HepG2 (cell line): ENCODE measurements around the gene NFX1. TPM values are rescaled to one million over a fixed set of nuclear protein-coding genes. Genes with fewer than 3 reads are reported as not detected.

ENCODE experiments used
- ARID2 ChIP-seq: sonication (generic); formaldehyde crosslinking; IDR thresholded peaks from 2 replicates; pipeline ENCODE4 v1.8.1; 2022; ENCODE audit warnings: mild to moderate bottlenecking, missing genetic modification reagents, borderline replicate concordance
- ATF6 ChIP-seq: sonication (generic); formaldehyde crosslinking; conservative IDR thresholded peaks from 2 replicates; pipeline ENCODE4 v1.4.0; 2020; ENCODE audit warnings: missing genetic modification reagents
- CREBL2 ChIP-seq: sonication (generic); formaldehyde crosslinking; IDR thresholded peaks from 2 replicates; pipeline ENCODE4 v1.8.1; 2023; ENCODE audit warnings: missing genetic modification reagents, mild to moderate bottlenecking, borderline replicate concordance
- GLI4 ChIP-seq: sonication (generic); formaldehyde crosslinking; IDR thresholded peaks from 2 replicates; pipeline ENCODE4 v1.5.1; 2020; ENCODE audit warnings: missing genetic modification reagents, mild to moderate bottlenecking, moderate library complexity, borderline replicate concordance
- HMG20B ChIP-seq: conservative IDR thresholded peaks from 2 replicates; pipeline ENCODE4 v1.6.1; 2016; ENCODE audit warnings: missing genetic modification reagents, missing compliant biosample characterization
- KLF13 ChIP-seq: sonication (generic); formaldehyde crosslinking; IDR thresholded peaks from 2 replicates; pipeline ENCODE4 v1.4.0; 2020; ENCODE audit warnings: mild to moderate bottlenecking, missing genetic modification reagents
- MAX ChIP-seq: IDR thresholded peaks from 2 replicates; pipeline ENCODE4 v1.6.1; 2012; ENCODE audit warnings: inconsistent platforms
- MBD4 ChIP-seq: IDR thresholded peaks from 2 replicates; pipeline ENCODE4 v1.6.1; 2012; ENCODE audit warnings: low read length, inconsistent platforms, borderline replicate concordance
- MEF2D ChIP-seq: sonication (generic); formaldehyde crosslinking; IDR thresholded peaks from 2 replicates; pipeline ENCODE4 v1.5.1; 2020; ENCODE audit warnings: mild to moderate bottlenecking, missing genetic modification reagents
- SMAD1 ChIP-seq: sonication (generic); formaldehyde crosslinking; IDR thresholded peaks from 2 replicates; pipeline ENCODE4 v1.4.0; 2020; ENCODE audit warnings: missing genetic modification reagents, low read depth, mild to moderate bottlenecking, borderline replicate concordance
- USF2 ChIP-seq, 2 experiments: sonication (generic) in 1 of 2; formaldehyde crosslinking in 1 of 2; IDR thresholded peaks; 2 replicates each; pipeline versions ENCODE4 v1.5.1 to v1.6.1; 2011 to 2020; ENCODE audit warnings: borderline replicate concordance in 1 of 2, low read depth in 1 of 2, low read length in 1 of 2, mild to moderate bottlenecking in 1 of 2, missing genetic modification reagents in 1 of 2, moderate library complexity in 1 of 2
- ZFP41 ChIP-seq: sonication (generic); formaldehyde crosslinking; IDR thresholded peaks from 2 replicates; pipeline ENCODE4 v1.4.0; 2020; ENCODE audit warnings: mild to moderate bottlenecking, missing genetic modification reagents, borderline replicate concordance
- ZNF101 ChIP-seq: sonication (generic); formaldehyde crosslinking; IDR thresholded peaks from 2 replicates; pipeline ENCODE4 v1.4.0; 2020; ENCODE audit warnings: mild to moderate bottlenecking, low read depth, missing genetic modification reagents, borderline replicate concordance
- ZNF503 ChIP-seq: sonication (generic); formaldehyde crosslinking; IDR thresholded peaks from 2 replicates; pipeline ENCODE4 v1.4.0; 2020; ENCODE audit warnings: missing genetic modification reagents
- ZNF567 ChIP-seq: sonication (generic); formaldehyde crosslinking; IDR thresholded peaks from 2 replicates; pipeline ENCODE4 v1.8.1; 2023; ENCODE audit warnings: mild to moderate bottlenecking, missing genetic modification reagents, borderline replicate concordance
- ZSCAN20 ChIP-seq: sonication (generic); formaldehyde crosslinking; IDR thresholded peaks from 2 replicates; pipeline ENCODE4 v1.4.0; 2020; ENCODE audit warnings: missing genetic modification reagents, mild to moderate bottlenecking, borderline replicate concordance
- polyA plus RNA-seq, 8 experiments: library from polyadenylated mRNA; depleted of rRNA in 3 of 8; stranded (reverse) in 7 of 8; unstranded in 1 of 8; fragments of >200 nt; fragmentation: Illumina TruSeq in 4 of 8; extraction: Trizol in 4 of 8; gene quantifications; 2 replicates each; pipeline versions ENCODE4 v1.2.1 to v1.2.3, GENCODE V29; 2011 to 2016; ENCODE audit warnings: low read depth in 4 of 8, missing spikeins in 1 of 8, mixed read lengths in 1 of 8; ENCODE audit not compliant: insufficient read depth in 1 of 8
- total RNA-seq, 5 experiments: library from RNA; depleted of rRNA; stranded (reverse); fragments of >200 nt; fragmentation: Illumina TruSeq; extraction: Trizol; gene quantifications; 2 replicates each; pipeline ENCODE4 v1.2.3, GENCODE V29; 2016; ENCODE audit warnings: low read depth in 1 of 5
- TF ChIP-seq, protein P1 (sequence below): sonication (generic); formaldehyde crosslinking; IDR thresholded peaks from 2 replicates; pipeline ENCODE4 v1.8.0; 2022; ENCODE audit warnings: missing genetic modification reagents, mild to moderate bottlenecking, borderline replicate concordance
- TF ChIP-seq, protein P2 (sequence below): IDR thresholded peaks from 2 replicates; pipeline ENCODE4 v1.6.1; 2016; ENCODE audit warnings: missing biosample characterization, missing genetic modification reagents, low read depth

NFX1 gene
- total and polyA plus RNA-seq, 2 of the 13 experiments (the other 11 are each of a cell fraction or from before 2014, with no cell fraction given) = 23.9 to 27.5 TPM

GRCh38 chr9:33264473-33265177 lies 25.7 kb upstream of the NFX1 start, which contains the start of the genes BAG1 and CHMP5 (continued):
- TF ChIP-seq SMAD1 (CRISPR knock-in tag) (peak; percentile 60; the same call in 1 of the 2 replicates), MAX (peak; percentile 57; the same call in 1 of the 2 replicates), MBD4 (no peak), GLI4 (CRISPR knock-in tag) (no peak), ZNF567 (CRISPR knock-in tag) (0 out of 2 replicates have a peak, but pooled peaks have one; percentile 30), KLF13 (CRISPR knock-in tag) (no peak), ATF6 (CRISPR knock-in tag) (no peak), ZFP41 (CRISPR knock-in tag) (0 out of 2 replicates have a peak, but pooled peaks have one; percentile 58), USF2 (IDR thresholded peaks at IDR 0.05; ENCODE audit: low read depth, low read length) (no peak), USF2 (CRISPR knock-in tag; IDR thresholded peaks at IDR 0.05; ENCODE audit: borderline replicate concordance) (no peak), HMG20B (no peak), ZNF101 (CRISPR knock-in tag) (no peak), ZNF503 (CRISPR knock-in tag) (no peak), CREBL2 (no peak; the same call in 1 of the 2 replicates), ZSCAN20 (CRISPR knock-in tag) (0 out of 2 replicates have a peak, but pooled peaks have one; percentile 23), MEF2D (CRISPR knock-in tag) (no peak; the same call in 1 of the 2 replicates), ARID2 (CRISPR knock-in tag) (peak; percentile 31; the same call in 1 of the 2 replicates)
- TF ChIP-seq, protein P1, sequence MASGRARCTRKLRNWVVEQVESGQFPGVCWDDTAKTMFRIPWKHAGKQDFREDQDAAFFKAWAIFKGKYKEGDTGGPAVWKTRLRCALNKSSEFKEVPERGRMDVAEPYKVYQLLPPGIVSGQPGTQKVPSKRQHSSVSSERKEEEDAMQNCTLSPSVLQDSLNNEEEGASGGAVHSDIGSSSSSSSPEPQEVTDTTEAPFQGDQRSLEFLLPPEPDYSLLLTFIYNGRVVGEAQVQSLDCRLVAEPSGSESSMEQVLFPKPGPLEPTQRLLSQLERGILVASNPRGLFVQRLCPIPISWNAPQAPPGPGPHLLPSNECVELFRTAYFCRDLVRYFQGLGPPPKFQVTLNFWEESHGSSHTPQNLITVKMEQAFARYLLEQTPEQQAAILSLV (CRISPR knock-in tag) = peak; percentile 4; the same call in 1 of the 2 replicates
- TF ChIP-seq, protein P2, sequence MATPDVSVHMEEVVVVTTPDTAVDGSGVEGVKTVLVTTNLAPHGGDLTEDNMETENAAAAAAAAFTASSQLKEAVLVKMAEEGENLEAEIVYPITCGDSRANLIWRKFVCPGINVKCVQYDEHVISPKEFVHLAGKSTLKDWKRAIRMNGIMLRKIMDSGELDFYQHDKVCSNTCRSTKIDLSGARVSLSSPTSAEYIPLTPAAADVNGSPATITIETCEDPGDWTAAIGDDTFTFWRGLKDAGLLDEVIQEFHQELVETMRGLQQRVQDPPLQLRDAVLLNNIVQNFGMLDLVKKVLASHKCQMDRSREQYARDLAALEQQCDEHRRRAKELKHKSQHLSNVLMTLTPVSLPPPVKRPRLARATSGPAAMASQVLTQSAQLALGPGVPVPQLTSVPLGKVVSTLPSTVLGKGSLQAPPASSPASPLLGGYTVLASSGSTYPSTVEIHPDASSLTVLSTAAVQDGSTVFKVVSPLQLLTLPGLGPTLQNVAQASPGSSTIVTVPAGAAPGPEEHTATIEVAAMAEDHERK (CRISPR knock-in tag) = no peak
